ENCODE measurements around the gene MROH8.

DNA sequence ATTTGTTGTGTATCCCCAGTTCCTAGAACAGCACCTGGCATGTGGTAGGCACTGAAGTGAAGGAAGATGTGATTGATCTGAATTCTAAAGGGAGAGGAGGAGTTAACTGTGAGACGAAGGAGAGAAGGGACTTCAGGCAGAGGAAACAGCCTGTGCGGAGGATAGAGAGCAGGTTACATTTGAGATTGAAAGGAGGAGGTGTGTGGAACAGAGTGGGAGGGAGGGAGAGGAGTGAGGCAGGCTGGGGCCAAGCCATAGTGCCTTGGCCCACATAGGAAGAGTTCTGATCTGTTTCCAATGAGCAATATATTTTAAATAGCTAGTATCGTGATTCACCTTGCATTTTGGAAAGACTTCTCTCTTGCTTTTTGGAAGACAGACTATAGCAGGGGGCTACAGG, 13.9 kb upstream of the MROH8 start:
- TF ChIP-seq, protein P1, sequence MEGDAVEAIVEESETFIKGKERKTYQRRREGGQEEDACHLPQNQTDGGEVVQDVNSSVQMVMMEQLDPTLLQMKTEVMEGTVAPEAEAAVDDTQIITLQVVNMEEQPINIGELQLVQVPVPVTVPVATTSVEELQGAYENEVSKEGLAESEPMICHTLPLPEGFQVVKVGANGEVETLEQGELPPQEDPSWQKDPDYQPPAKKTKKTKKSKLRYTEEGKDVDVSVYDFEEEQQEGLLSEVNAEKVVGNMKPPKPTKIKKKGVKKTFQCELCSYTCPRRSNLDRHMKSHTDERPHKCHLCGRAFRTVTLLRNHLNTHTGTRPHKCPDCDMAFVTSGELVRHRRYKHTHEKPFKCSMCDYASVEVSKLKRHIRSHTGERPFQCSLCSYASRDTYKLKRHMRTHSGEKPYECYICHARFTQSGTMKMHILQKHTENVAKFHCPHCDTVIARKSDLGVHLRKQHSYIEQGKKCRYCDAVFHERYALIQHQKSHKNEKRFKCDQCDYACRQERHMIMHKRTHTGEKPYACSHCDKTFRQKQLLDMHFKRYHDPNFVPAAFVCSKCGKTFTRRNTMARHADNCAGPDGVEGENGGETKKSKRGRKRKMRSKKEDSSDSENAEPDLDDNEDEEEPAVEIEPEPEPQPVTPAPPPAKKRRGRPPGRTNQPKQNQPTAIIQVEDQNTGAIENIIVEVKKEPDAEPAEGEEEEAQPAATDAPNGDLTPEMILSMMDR (IDR thresholded peaks at IDR 0.05; ENCODE audit: poor library complexity), result no peak
- TF ChIP-seq EZH2 (IDR thresholded peaks at IDR 0.05; ENCODE audit: borderline replicate concordance) (no peak), EZH2phosphoT487 (IDR thresholded peaks at IDR 0.05; ENCODE audit: low read depth, severe bottlenecking, unreplicated experiment) (no peak)
